ENCODE results near the gene FAM98C.
"Not testable (repeated sequence)": the region's sequence is repeated elsewhere in the genome, so short reads cannot be mapped to it uniquely, and the experiment has no call there.

The FAM98C gene

DNA sequence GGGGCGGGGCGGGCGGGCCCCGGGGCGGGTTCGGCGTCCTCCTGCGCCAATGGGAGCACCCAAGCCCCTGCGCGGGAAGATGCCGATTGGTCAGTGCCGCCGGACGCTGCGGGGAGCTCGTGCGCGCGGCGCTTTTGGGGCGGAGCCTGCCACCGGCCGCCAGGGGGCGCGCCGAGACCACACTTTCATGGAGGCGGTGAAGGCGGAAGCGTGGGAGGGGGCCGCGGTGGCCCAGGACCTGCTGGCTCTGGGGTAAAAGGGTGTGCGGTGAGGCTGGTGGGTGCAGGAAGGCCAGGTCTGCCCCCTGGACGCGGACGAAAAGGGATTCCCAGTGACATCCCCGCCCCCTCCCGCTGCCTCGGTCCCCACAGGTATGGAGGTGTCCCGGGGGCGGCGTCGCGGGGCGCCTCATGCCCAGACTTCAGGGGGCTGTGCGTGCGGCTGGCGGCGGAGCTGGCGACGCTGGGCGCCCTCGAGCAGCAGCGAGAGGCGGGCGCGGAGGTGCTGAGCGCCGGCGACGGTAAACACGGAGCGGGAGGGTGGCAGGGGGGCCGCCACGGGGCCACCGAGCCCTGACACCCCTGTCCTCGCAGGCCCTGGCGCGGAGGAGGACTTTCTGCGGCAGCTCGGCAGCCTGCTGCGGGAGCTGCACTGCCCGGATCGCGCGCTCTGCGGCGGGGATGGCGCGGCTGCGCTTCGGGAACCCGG is at the start of gene FAM98C:
Gene FAM98C, plus strand, starts transcription at position 127 of the 708 bp plus-strand sequence. Its CDS starts 61 bp downstream, at position 188.
- peak; percentile 99 for DNase-seq

DNA sequence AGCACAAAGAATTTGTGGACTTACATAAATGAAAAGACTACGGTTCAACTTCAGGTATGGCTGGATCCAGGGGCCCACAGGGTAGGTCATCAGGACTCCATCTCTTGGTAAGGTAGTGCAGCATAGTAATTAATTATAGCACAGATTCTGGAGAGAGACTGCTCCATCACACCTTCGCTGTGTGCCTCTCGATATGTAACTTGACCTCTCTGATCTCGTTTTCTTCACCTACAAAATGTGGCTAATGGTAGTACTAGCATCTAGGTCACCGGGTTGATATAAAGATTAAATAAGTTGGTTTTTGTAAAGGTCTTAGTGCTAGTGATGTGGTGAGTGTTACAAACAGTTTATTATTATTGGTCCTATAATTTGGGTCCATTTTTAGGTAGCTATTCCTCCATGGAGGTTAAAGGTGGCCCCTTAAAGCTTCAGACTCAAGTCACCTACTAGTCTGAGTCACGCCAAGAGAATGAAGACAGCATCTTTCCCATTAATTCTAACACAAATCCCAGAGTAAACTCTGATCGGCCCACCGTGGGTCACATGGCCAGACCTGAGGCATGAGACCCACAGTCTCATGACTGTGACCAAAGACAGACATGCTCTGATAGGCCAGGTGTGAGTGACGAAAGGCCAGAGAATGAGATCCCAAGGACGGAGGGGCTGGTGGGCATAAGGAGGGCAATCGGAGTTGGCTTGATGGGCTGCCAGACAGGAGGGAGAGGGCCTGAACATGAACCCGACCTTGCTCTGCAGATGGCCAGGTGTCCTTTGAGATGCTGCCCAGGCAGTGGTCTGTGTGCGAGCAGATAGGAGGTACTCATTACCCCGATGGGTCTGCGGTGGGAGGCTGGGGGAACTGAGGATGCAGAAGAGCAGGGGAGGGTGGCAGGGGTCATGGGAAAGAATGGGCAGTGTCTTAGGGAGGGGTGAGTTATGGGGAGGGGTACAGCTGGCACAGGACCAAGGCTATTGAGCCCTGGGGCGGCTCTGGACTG is 46.9 kb upstream of the FAM98C start:
- DNase-seq, result no peak

DNA sequence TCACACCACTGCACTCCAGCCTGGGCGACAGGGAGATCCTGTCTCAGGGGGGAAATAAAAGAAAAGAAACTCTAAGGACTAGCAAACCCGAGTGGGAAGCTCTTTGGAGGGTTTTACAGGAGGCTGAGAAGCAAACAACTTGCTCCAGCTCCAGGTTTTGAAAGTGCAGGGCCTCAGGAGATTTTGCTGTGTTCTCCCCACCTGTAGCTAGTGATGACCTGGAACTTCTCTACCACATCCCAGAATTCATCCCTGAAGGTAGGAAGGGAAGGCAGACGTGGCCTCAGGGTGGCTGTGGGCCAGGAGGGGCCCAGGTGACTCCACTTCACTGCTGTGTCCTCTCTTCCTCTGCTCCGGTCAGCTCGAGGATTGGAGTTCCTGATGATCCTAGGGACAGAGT is 44.8 kb upstream of the FAM98C start:
- DNase-seq, result no peak

DNA sequence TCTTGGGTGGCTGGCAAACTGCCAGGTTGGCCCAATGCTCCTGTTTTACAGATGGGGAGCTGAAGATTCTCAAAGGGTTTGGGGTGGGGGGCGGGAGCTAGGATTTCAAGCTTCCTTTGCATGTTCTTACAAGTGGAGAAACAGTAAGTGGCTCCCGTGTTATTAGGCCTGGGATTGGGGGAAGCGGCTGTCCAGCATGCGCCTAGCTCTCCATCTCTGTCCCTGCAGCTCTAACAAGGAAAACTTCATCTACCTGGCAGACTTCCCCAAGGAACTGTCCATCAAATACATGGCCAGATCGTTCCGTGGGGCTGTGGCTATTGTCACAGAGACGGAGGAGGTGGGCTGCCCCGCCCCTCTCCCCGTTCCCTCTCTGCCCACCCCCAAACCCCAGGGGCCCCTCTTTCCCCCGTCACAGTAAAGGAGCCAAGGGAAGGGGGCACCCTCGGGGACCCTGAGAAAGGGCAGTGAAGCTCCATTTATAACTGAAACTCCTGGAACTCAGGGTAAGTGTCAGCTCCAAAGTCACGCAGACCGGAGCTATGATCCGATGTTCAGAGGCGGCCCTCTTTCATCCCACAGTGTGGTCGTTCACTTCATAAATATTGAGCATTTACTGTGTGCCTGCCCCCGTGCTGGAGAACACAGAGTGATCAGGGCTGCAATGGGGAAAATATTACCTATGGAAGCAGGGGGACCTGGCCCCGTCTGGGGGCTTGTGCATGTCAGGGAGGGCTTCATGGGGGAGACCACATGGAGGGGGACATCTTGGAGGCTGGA is 43.5 kb upstream of the FAM98C start:
- DNase-seq, result no peak

DNA sequence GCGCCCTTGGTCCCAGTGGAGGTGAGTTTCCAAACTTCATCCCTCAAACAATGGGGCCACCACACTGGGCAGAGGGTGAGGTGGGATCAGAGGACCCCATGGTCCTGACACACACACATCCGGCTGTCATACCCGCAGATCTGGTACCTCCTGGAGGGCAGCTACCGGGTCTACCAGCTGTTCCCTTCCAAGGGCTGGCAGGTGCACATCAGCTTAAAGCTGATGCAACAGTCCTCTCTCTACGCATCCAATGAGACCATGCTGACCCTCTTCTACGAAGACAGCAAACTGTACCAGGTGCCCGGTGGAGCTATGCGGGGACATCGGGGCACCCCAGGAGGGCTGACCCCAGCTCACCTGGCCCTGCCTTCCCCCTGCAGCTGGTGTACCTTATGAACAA is 42.5 kb upstream of the FAM98C start:
- DNase-seq, result no peak

DNA sequence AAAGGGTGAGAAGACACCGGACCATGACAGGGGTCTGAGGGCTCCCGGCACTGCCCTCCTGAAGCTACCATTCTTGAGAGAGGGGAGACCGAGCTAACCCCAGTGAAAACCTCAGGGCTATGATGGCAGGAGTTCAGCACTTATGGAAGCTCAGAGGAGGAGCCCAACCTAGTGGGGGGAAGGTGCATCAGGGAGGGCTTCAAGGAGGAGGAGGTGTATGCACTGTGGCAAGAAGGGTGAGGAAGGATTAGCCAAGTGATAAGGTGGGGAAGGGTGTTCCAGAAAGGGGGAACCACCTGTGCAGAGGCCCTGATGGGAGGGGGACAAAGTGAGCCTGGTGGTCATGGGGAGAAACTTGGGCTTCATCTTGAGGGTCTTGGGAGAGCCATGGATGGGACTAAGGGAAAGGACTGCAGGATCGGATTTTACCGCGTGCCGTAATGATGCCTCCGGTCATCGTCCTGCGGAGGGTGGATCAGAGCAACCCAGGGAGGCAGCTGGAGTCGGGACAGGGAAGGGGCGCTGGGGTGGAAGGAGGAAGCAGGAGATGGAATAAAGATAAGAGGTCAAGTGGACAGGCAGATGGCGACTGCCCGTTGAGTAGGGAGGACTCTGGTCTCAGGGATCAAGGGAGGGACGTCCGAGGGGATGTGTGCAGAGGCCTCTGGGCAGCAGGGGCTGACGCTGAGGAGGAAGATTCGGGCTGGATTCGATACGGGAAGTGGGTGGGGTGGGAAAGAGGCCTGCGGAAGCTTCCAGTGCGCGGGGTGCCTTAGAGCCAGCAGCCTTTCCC is 41.9 kb upstream of the FAM98C start:
- no peak for DNase-seq

DNA sequence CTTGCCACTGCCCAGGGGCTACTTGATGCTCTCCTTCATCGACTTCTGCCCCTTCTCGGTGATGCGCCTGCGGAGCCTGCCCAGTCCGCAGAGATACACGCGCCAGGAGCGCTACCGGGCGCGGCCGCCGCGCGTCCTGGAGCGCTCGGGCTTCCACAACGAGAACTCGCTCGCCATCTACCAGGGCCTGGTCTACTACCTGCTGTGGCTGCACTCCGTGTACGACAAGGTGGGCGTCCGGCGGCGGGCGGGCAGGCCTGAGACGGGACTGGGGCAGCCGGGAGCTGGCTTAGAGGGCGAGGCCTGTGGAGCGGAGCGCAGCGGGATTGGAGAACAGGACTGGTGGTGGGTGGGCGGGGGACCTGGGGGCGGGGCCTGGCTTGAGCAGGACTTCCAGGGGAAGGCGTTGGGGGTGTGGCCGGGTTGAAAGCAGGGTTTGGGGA is 41.2 kb upstream of the FAM98C start:
- DNase-seq, result peak; percentile 67

DNA sequence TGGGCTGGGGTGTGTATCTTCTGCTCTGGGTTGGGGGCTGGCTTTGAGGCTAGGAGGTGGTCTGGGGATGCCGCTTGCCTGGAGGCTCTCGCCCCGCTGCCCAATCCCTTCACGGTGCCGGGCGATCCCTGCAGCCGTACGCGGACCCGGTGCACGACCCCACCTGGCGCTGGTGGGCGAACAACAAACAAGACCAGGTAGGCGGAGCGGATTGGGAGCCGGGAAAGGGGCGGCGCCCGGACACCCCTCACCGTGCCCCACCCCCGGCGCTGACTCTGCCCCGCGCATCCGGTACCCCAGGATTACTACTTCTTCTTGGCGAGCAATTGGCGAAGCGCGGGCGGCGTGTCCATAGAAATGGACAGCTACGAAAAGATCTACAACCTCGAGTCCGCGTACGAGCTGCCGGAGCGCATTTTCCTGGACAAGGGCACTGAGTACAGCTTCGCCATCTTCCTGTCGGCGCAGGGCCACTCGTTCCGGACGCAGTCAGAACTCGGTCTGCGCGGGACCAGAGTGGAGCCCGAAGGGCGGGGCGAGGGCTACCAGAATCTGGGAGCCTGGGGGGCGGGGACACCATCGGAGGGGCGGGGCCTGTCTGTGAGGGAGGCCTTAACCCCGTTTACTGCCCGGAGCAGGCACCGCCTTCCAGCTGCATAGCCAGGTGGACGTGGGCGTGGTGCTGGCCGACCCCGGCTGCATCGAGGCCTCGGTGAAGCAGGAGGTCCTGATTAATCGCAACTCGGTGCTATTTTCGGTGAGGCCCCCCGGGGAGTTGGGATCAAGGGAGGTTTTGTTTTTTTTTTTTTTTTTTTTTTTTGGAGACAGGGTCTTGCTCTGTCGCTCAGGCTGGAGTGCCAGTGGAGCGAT is 40.6 kb upstream of the FAM98C start:
- peak; percentile 76 for DNase-seq

DNA sequence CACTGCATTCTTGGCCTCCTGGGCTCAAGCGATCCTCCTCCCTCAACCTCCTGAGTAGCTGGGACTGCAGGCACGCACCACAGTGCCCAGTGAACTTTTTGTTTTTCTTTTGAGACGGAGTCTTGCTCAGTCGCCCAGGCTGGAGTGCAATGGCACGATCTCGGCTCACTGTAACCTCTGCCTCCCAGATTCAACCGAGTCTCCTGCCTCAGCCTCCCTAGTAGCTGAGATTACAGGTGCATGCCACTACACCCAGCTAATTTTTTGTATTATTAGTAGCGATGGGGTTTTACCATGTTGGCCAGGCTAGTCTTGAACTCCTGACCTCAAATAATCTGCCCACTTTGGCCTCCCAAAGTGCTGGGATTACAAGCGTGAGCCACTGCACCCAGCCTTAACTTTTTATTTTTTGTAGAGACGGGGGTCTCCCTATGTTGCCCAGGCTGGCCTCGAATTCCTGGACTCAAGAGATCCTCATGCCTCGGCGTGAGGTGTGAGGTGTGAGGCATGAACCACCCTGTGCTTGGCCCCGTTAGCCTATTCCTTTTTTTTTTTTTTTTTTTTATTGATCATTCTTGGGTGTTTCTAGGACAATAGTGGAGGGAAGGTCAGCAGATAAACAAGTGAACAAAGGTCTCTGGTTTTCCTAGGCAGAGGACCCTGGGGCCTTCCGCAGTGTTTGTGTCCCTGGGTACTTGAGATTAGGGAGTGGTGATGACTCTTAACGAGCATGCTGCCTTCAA is 39.8 kb upstream of the FAM98C start:
- DNase-seq, result not testable (repeated sequence)

DNA sequence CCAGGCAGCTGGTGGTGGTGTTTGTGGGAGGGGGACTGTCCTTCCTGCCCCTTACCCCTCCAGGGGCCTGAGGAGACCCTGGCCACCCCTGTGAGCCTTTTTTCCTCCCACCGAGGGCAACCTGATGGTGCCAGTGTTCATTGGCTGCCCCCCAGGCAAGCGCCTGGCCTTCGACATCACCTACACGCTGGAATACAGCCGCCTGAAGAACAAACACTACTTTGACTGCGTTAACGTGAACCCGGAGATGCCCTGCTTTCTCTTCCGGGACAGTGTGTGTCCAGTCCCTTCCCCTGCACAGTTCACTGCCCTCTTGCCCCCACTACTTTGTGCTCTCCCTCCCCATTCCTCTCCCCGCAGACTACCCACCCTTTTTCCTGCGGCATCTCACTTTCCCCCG is 35.9 kb upstream of the FAM98C start:
- DNase-seq, result no peak

DNA sequence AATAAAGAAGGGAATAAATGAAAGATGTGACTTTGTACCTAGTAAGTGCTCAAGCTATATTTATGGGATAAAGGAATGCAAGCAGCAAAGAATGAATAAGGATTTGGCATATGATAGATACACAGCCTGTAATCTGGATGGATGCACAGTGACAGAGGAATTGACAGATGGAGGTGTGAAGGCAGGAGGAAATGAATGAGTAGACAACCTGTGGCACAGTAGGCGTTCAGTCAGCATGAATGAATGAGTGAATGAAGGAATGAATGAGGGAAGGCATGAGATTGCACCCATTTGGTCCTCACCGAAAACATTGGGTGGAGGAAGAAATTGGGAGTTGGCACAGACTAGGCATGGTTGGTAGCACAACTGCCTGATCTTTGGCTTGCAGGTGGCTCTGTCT is 33.3 kb upstream of the FAM98C start:
- DNase-seq, result no peak

DNA sequence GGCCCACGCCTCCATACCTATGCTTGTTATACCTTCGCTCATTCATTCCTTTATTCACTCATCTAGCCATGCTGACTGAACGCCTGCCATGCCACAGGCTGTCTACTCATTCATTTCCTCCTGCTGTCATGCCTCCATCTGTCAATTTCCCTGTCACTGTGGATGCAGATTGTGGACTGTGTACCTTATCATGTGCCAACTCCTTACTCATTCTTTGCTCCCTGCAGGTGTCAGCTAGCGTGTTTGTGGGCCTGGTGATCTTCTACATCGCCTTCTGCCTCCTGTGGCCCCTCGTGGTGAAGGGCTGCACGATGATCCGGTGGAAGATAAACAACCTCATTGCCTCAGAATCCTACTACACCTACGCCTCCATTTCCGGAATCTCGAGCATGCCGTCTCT is 32.6 kb upstream of the FAM98C start:
- no peak for DNase-seq

DNA sequence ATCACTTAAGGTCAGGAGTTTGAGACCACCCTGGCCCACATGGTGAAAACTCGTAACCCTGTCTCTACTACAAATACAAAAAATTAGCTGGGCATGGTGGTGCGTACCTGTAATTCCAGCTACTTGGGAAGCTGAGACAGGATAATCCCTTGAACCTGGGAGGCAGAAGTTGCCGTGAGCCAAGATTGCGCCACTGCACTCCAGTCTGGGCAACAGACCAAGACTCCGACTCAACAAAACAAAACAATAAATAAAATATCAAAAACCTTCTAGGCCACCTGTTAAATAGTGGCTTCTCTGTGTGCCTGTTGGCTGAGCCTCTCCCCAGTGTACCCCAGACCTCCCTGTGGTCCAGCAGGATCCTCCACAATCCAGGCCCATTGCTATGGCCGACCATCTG is 31.8 kb upstream of the FAM98C start:
- no peak for DNase-seq

DNA sequence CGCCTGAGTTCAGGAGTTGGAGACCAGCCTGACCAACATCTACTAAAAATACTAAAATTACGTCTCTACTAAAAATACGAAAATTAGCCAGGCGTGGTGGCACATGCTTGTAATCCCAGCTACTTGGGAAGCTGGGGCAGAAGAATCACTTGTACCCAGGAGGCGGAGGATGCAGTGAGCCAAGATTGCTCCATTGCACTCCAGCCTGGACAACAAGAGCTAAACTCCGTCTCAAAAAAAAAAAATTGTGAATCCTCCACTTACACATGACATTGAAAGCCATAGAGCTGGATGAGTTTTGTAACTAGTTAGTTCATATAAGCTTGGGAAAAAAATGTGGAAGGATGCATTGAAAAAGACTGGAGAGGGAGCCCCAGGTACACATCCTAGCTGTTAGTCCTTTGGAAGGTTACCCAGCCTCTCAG is 29.0 kb upstream of the FAM98C start:
- DNase-seq, result no peak

DNA sequence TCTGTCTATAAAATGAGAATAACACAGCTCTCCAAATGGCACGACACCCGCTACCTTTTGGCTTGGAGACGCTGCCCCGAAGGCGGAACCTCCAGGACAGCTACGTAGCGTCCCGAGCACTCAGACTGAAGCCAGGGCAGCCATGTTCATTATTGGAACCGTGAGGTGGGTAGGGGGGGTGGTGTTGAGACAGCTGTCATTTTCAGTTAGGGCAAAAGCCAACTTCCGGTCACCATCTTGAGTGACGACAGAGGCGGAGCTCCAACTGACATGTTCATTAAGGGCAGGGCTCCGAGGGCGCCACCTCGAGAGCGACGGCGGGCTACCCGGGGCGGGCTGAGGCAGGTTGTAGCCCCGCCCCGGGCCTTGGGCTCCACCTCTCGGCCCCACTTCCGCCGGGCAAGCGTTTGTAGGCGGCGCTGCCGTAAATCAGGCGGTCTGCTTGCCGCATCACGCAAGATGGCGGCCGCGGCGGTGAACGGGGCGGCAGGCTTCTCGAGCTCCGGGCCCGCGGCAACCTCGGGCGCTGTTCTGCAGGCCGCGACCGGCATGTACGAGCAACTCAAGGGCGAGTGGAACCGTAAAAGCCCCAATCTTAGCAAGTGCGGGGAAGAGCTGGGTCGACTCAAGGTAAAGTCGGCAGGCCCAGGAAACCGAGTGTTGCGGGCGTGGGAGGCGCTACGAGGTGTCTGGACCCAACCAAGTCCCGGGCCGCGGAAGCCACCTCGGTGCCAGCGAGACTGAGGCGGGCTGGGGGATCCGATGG is 28.4 kb upstream of the FAM98C start, which contains the start of gene PSMD8:
Gene PSMD8, plus strand, starts transcription at position 240 of the 766 bp plus-strand sequence. Its CDS starts 31 bp downstream, at position 271.
- peak; percentile 99 for DNase-seq

DNA sequence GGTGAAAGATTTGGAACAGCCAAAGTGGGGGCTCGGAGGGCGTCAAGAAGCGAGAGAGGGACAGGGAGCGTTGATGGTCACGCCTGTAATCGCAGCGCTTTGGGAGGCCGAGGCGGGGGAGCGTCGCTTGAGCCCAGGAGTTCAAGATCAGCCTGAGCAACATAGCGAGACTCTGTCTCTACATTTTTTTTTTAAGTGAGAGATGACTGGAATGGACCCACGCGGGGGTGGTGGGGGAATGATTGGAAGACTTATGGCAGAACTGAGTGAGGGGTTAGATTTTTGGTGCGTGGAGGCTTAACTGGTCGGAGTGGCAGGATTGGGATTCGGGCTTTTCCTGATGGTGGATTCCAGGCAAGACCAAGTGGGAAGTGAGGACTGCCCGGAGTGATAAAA is 27.8 kb upstream of the FAM98C start:
- no peak for DNase-seq

DNA sequence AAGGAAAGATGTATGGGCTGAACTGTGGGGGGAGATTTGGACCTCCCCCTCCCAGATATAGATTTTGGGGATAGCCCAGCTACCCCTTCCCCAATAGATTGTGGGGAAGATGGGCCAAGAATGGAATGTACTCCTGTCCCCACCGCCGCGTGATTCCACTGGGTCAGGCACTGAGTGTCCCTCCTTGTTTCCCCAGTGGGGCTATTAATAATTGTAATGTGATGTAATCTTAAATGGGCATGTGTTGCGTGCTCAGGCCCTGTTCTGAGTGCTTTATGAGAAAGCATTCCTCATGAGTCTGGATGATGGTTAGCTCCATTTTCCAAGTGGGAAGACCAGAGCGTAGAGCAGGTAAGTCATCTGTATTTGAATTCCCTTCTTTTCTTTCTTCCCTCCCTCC is 27.1 kb upstream of the FAM98C start:
- DNase-seq, result no peak

DNA sequence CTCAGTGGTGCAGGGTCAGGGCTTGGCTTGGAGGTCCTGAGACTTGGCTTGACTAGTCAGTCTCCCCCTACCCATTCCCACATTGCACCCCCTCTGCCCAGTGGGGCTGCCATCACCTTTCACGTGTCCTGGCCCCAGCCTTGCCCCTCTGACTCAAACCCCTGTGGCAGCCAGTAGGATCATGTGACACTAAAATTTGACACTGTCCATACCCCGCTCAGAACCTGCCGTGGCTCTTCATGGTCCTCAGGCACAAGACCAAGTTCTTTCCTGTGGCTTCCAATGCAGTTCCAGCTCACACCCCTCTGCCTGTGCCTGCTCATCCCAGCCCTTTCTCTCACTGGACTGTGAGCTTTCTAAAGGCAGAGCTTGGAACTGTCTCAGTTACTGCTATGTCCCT is 26.3 kb upstream of the FAM98C start:
- DNase-seq, result no peak

DNA sequence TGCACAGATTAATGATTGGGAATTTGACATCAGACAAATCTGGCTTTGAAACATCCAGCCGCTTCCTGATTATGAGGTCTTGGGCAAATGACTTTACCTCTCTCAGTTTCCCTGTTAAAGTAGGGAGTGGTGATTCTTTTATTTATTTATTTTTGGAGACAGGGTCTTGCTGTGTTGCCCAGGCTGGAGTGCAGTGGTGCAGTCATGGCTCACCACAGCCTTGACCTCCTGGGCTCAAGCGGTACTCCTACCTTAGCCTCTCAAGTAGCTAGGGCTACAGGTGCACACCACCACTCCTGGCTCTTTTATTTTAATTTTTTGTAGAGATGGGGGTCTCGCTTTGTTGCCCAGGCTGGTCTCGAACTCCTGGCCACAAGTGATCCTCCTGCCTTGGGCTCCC is 25.8 kb upstream of the FAM98C start:
- no peak for DNase-seq

DNA sequence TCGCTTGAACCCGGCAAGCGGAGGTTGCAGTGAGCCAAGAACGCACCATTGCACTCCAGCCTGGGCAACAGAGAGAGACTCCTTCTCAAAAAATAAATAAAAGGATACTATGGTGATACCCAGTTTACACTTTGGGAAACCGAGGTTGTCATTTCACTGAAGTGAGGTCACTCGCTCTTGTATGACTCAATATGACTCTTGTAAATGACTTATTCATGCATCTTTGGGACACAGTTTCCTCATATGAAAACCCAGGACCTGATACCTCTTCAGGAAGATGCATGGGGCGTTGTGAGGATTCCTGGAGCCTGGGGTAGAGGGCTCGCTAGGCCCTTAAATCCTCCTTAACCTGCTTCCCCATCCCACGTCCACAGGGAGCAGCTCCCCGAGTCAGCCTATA is 24.0 kb upstream of the FAM98C start:
- no peak for DNase-seq
